Mesothelial cell of epicardium (in vitro differentiated cells): ENCODE results near the gene WDR81. TPM values are rescaled to one million over a fixed set of nuclear protein-coding genes. Genes with fewer than 3 reads are reported as not detected.
"Not testable (repeated sequence)": the region's sequence is repeated elsewhere in the genome, so short reads cannot be mapped to it uniquely, and the experiment has no call there.

Source experiments
- DNase-seq, 2 experiments: peaks; one replicate each; pipeline ENCODE4 v3.0.0; 2021; ENCODE audit warnings: low spot score in 2 of 2; ENCODE audit not compliant: unreplicated experiment in 2 of 2
- H3K27ac Mint-ChIP-seq: 2 replicates; pipeline ENCODE4 v1.8.0; 2021; ENCODE audit warnings: mixed read lengths
- H3K27me3 Mint-ChIP-seq: 2 replicates; pipeline ENCODE4 v1.8.0; 2021; ENCODE audit warnings: low read depth, mixed read lengths
- H3K36me3 Mint-ChIP-seq: 2 replicates; pipeline ENCODE4 v1.8.0; 2021; ENCODE audit warnings: mixed read lengths
- H3K4me1 Mint-ChIP-seq: 2 replicates; pipeline ENCODE4 v1.8.0; 2021; ENCODE audit warnings: mixed read lengths
- H3K4me3 Mint-ChIP-seq: 2 replicates; pipeline ENCODE4 v1.8.0; 2021; ENCODE audit warnings: mild to moderate bottlenecking, moderate library complexity, mixed read lengths
- H3K9me3 Mint-ChIP-seq: 2 replicates; pipeline ENCODE4 v1.8.0; 2021; ENCODE audit warnings: mixed read lengths
- total RNA-seq: library from RNA; stranded (reverse); gene quantifications from 3 replicates; pipeline ENCODE4 v1.2.1, GENCODE V29; 2021
- TF ChIP-seq, protein P1 (sequence below): fragments of 200-600 bp; sonication (generic); IDR thresholded peaks from one replicate; pipeline ENCODE4 v1.5.0; 2021; ENCODE audit warnings: antibody characterized with exemption; ENCODE audit not compliant: unreplicated experiment

Gene WDR81
- total RNA-seq, 1 donor from 2014 or later, result 20.6 TPM

DNA sequence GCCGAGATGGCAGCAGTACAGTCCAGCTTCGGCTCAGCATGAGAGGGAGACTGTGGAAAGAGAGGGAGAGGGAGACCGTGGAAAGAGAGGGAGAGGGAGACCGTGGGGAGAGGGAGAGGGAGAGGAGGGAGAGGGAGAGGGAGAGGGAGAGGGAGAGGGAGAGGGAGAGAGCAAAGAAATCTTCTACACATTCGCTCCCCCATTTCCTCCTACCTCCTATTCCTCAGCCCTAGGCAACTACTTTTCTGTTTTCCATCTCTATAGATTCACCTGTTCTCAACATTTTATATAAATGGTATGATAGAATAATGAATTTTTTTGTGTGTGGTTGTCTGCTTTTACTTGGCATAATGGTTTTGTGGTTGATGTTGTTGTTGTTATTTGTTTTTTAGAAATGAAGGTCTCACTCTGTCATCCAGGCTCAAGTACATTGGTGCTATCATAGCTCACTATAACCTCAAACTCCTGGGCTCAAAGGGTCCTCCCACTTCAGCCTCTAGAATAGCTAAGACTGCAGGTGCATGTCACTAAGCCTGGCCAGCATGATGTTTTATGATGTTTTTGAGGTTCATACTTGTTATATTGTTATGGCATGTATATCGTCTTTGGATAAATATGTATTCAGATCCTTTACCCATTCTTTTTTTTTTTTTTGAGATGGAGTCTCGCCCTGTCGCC, 33.8 kb upstream of the WDR81 start:
- H3K4me3 Mint-ChIP-seq, result no peak overlapping the region
- peaks cover 4% of the 10 kb centered on the region for H3K36me3 Mint-ChIP-seq
- peaks cover 9% of the 10 kb centered on the region for H3K9me3 Mint-ChIP-seq
- no peak overlapping the region for H3K27ac Mint-ChIP-seq
- TF ChIP-seq, protein P1, sequence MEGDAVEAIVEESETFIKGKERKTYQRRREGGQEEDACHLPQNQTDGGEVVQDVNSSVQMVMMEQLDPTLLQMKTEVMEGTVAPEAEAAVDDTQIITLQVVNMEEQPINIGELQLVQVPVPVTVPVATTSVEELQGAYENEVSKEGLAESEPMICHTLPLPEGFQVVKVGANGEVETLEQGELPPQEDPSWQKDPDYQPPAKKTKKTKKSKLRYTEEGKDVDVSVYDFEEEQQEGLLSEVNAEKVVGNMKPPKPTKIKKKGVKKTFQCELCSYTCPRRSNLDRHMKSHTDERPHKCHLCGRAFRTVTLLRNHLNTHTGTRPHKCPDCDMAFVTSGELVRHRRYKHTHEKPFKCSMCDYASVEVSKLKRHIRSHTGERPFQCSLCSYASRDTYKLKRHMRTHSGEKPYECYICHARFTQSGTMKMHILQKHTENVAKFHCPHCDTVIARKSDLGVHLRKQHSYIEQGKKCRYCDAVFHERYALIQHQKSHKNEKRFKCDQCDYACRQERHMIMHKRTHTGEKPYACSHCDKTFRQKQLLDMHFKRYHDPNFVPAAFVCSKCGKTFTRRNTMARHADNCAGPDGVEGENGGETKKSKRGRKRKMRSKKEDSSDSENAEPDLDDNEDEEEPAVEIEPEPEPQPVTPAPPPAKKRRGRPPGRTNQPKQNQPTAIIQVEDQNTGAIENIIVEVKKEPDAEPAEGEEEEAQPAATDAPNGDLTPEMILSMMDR, result no peak
- no peak for DNase-seq
- no peaks in the 10 kb centered on the region for H3K4me1 Mint-ChIP-seq
- H3K27me3 Mint-ChIP-seq, result no peaks in the 10 kb centered on the region

DNA sequence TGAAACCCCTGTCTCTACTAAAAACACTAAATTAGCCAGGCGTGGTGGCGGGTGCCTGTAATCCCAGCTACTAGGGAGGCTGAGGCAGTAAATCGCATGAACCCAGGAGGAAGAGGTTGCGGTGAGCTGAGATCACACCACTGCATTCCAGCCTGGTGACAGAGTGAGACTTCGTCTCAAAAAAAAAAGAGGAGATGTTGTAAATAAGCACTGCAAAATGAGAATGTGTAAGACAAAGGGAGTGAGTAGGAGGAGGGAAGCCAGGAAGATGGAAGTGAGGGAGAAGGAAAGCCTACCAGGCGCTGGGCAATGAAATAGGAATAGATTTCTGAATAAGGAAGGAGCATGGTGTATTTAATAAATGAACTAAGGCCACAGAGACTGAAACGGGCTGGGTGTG, 31.2 kb upstream of the WDR81 start:
- H3K4me3 Mint-ChIP-seq, result no peak overlapping the region
- H3K9me3 Mint-ChIP-seq, result peaks cover 9% of the 10 kb centered on the region
- H3K27me3 Mint-ChIP-seq, result no peaks in the 10 kb centered on the region
- no peak for DNase-seq
- no peaks in the 10 kb centered on the region for H3K4me1 Mint-ChIP-seq
- H3K36me3 Mint-ChIP-seq, result peaks cover 4% of the 10 kb centered on the region
- no peak overlapping the region for H3K27ac Mint-ChIP-seq
- TF ChIP-seq, protein P1, result no peak

DNA sequence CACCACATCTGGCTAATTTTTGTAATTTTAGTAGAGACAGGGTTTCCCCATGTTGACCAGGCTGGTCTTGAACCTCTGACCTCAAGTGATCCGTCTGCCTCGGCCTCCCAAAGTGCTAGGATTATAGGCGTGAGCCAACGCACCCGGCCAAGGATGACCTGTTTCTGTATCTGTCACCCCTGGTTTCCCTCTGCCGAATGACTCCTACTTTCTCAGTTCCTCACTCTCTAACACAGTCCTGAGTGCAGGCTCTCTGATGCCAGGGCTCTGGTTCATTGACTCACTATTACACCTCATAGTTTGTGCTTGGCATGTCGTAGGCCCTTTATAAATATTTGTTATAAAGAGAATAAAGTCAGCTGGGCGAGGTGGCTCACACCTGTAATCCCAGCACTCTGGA, 29.1 kb upstream of the WDR81 start:
- peaks cover 4% of the 10 kb centered on the region for H3K36me3 Mint-ChIP-seq
- no peak for DNase-seq
- no peak overlapping the region for H3K27ac Mint-ChIP-seq
- TF ChIP-seq, protein P1, result no peak
- no peaks in the 10 kb centered on the region for H3K4me1 Mint-ChIP-seq
- H3K4me3 Mint-ChIP-seq, result no peak overlapping the region
- H3K9me3 Mint-ChIP-seq, result peaks cover 9% of the 10 kb centered on the region
- H3K27me3 Mint-ChIP-seq, result no peaks in the 10 kb centered on the region

DNA sequence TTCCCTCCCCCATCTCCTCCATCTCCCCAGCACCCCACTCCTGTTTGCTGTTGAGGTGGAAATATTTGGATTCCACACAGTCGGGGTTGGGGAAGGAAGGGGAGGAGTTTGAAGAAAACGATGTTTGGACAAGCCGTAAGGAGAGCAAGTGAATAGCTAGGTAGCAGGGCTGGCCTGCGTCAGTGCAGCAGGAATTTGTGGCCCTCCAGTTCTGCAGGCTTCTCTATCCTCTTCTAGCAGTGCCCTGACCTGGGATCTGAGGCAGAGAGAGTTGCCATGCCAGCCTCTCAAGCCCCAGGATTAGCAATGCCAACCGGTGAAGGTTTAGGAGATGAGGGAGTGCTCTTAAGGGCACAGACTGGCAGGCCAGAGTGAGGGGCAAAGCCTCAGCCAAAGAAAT, 26.8 kb upstream of the WDR81 start:
- H3K9me3 Mint-ChIP-seq, result peaks cover 2% of the 10 kb centered on the region
- TF ChIP-seq, protein P1, result no peak
- no peak overlapping the region for H3K4me3 Mint-ChIP-seq
- H3K4me1 Mint-ChIP-seq, result no peaks in the 10 kb centered on the region
- no peak overlapping the region for H3K27ac Mint-ChIP-seq
- H3K27me3 Mint-ChIP-seq, result no peaks in the 10 kb centered on the region
- no peak for DNase-seq
- no peaks in the 10 kb centered on the region for H3K36me3 Mint-ChIP-seq

DNA sequence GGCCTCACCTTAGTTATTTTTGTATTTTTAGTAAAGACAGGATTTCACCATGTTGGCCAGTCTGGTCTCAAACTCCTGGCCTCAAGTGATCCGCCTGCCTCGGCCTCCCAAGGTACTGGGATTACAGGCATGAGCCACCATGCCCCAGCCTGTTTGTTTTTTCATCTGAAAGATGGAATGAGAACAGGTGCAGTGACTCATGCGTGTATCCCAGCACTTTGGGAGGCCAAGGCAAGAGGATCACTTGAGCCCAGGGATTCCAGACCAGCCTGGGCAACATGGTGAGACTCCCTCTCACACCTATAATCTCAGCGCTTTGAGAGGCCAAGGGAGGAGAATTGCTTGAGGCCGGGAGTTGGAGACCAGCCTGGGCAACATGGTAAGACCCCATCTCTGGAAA, 24.6 kb upstream of the WDR81 start:
- not testable (repeated sequence) for H3K36me3 Mint-ChIP-seq, H3K9me3 Mint-ChIP-seq, H3K27ac Mint-ChIP-seq, H3K4me3 Mint-ChIP-seq, DNase-seq, H3K4me1 Mint-ChIP-seq, H3K27me3 Mint-ChIP-seq

DNA sequence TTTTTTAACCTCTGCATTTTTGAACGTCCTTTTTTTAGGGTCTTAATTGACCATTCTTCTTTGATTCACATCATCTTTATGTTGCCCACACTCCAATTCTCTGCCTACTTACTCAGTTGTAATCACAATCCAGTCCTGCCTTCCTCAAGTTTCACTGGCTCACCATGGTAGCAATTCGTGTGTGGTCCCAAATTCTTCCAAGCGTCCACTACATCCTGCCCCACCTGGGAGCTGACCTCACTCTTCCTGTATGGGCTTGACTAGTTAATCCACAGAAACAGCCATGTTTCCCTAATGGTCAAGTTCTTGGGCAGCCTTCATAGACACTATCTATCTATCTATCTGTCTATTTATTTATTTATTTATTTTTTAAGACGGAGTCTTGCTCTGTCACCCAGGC, 21.4 kb upstream of the WDR81 start:
- no peaks in the 10 kb centered on the region for H3K4me1 Mint-ChIP-seq
- H3K36me3 Mint-ChIP-seq, result peaks cover 3% of the 10 kb centered on the region
- H3K9me3 Mint-ChIP-seq, result no peaks in the 10 kb centered on the region
- DNase-seq, result no peak
- H3K4me3 Mint-ChIP-seq, result no peak overlapping the region
- TF ChIP-seq, protein P1, result no peak
- no peak overlapping the region for H3K27ac Mint-ChIP-seq
- H3K27me3 Mint-ChIP-seq, result no peaks in the 10 kb centered on the region
